Coronary artery (tissue), 2 donors: ENCODE results near the gene C5orf47.

Experiments used
- DNase-seq: peaks from one replicate; pipeline ENCODE4 v3.0.0-alpha.2; 2017; ENCODE audit warnings: low spot score
- H3K27ac ChIP-seq, 2 donors: fragments of 200-600 bp; sonication (generic); one replicate each; pipeline ENCODE4 v1.5.1; 2016 to 2019
- H3K4me3 ChIP-seq: fragments of 200-600 bp; sonication (generic); 2 replicates; pipeline ENCODE4 v1.5.1; 2016; ENCODE audit warnings: mild to moderate bottlenecking, moderate library complexity
- CTCF ChIP-seq: fragments of 200-600 bp; sonication (generic); IDR thresholded peaks from one replicate; pipeline ENCODE4 v1.5.1; 2019; ENCODE audit warnings: antibody characterized with exemption

C5orf47 gene

GRCh38 chr5:173946323-173946722, 42.6 kb upstream of the C5orf47 start:
- DNase-seq: no peak
- no peak for TF ChIP-seq CTCF
- no peak overlapping the region for H3K4me3 ChIP-seq
- no peak overlapping the region for H3K27ac ChIP-seq

GRCh38 chr5:173950829-173951228, 38.1 kb upstream of the C5orf47 start:
- no peak for DNase-seq
- Histone ChIP-seq H3K27ac (no peak overlapping the region), H3K4me3 (no peak overlapping the region)
- no peak for TF ChIP-seq CTCF

GRCh38 chr5:173953528-173954090, 35.4 kb upstream of the C5orf47 start:
- Histone ChIP-seq H3K4me3 (no peak overlapping the region), H3K27ac (no peak overlapping the region)
- no peak for TF ChIP-seq CTCF
- DNase-seq: no peak

GRCh38 chr5:173954671-173955521, 34.1 kb upstream of the C5orf47 start:
- no peak overlapping the region for H3K4me3 ChIP-seq
- peak overlapping the region in 1 of 2 donors; percentile 18 for H3K27ac ChIP-seq
- TF ChIP-seq CTCF: no peak
- DNase-seq: no peak

- no peak for DNase-seq
- H3K27ac ChIP-seq: no peak overlapping the region
- no peak overlapping the region for H3K4me3 ChIP-seq
- TF ChIP-seq CTCF: no peak
Measured at GRCh38 chr5:173960986-173961385, 28.0 kb upstream of the C5orf47 start.

GRCh38 chr5:173961418-173961817, 27.6 kb upstream of the C5orf47 start:
- Histone ChIP-seq H3K4me3 (no peak overlapping the region), H3K27ac (no peak overlapping the region)
- DNase-seq: no peak
- no peak for TF ChIP-seq CTCF
